Astrocyte of the cerebellum (primary cell): Measurements from ENCODE around the gene CAMTA1.
A peak's percentile ranks its signal among the peaks of the same experiment; 100 is the strongest.

Experiments used
- DNase-seq: peaks from one replicate; pipeline ENCODE4 v3.0.0-alpha.2; 2011; ENCODE audit warnings: low read depth
- H3K4me3 ChIP-seq: 2 replicates; pipeline ENCODE4 v1.5.1; 2011; ENCODE audit warnings: mild to moderate bottlenecking, low read depth, low read length, moderate library complexity
- in situ Hi-C: cut with HindIII; loops from 2 replicates; pipeline ENCODE4 v1.10.0; 2017; ENCODE audit warnings: low sequenced_read_pairs
- TF ChIP-seq, protein P1 (sequence below): IDR thresholded peaks from 2 replicates; pipeline ENCODE4 v1.5.1; 2012; ENCODE audit warnings: low read length, low read depth, moderate library complexity, mild to moderate bottlenecking; ENCODE audit errors: missing control alignments

The CAMTA1 gene

DNA sequence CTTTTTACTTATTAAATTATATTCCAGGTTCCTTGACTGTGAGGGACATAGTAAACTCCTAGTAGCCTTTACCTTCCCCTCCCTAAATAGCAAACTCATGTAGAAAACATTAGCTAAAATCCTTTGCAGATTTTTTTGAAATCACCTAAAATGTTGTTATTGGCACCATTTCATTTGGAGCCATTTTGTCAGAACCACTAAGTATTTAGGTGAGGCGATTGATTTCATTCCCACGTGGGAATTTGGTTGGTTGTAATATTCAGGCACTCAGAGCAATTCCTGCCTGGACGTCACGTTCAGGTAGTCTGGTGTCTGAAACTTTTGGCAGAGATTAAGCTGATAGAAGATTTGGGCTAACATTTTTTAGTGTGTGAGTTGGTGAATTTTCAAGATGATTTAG is 84.3 kb downstream of the CAMTA1 start:
- no peak overlapping the region for H3K4me3 ChIP-seq
- DNase-seq: no peak
- in situ Hi-C loops: no loop called here
- TF ChIP-seq, protein P1, sequence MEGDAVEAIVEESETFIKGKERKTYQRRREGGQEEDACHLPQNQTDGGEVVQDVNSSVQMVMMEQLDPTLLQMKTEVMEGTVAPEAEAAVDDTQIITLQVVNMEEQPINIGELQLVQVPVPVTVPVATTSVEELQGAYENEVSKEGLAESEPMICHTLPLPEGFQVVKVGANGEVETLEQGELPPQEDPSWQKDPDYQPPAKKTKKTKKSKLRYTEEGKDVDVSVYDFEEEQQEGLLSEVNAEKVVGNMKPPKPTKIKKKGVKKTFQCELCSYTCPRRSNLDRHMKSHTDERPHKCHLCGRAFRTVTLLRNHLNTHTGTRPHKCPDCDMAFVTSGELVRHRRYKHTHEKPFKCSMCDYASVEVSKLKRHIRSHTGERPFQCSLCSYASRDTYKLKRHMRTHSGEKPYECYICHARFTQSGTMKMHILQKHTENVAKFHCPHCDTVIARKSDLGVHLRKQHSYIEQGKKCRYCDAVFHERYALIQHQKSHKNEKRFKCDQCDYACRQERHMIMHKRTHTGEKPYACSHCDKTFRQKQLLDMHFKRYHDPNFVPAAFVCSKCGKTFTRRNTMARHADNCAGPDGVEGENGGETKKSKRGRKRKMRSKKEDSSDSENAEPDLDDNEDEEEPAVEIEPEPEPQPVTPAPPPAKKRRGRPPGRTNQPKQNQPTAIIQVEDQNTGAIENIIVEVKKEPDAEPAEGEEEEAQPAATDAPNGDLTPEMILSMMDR: no peak

DNA sequence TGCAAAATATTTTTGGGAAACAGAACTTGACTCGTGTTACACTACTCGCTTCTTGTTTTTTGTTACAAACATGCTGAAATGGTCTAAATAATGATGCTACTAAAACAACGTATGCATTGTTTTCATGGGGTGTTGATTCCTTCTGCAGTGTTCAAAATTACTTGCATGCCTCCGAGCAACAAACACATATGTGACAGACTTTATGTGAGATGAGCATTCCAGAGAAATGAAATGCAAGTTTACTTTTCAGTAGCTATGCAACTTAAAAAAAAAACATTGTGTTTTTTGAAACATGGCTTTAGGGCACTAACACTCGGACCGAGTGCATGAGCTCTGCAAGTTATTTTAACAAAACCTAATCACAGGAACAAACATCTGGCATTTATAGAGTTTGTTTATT is 84.8 kb downstream of the CAMTA1 start:
- H3K4me3 ChIP-seq: no peak overlapping the region
- in situ Hi-C loops: no loop called here
- TF ChIP-seq, protein P1: no peak
- no peak for DNase-seq

DNA sequence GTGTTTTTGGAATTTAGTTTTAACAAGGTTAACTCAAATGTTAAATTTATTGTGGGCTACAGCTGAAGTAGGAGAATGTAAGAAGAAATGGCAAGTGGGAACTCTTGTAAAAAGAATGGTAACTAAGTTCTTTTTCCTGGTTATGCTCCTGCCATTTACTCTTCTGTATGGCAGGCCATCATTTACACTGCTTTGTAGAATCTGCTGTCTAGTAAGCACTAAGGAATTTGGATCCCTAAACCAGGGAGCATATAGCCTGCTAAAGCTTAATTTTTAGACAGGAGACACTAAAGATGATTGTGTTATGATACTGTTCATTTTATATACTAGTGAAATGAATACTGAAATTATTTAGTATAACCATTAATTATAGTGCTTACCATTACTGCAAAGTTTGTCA is 85.3 kb downstream of the CAMTA1 start:
- TF ChIP-seq, protein P1: no peak
- in situ Hi-C loops: no loop called here
- no peak for DNase-seq
- H3K4me3 ChIP-seq: no peak overlapping the region

DNA sequence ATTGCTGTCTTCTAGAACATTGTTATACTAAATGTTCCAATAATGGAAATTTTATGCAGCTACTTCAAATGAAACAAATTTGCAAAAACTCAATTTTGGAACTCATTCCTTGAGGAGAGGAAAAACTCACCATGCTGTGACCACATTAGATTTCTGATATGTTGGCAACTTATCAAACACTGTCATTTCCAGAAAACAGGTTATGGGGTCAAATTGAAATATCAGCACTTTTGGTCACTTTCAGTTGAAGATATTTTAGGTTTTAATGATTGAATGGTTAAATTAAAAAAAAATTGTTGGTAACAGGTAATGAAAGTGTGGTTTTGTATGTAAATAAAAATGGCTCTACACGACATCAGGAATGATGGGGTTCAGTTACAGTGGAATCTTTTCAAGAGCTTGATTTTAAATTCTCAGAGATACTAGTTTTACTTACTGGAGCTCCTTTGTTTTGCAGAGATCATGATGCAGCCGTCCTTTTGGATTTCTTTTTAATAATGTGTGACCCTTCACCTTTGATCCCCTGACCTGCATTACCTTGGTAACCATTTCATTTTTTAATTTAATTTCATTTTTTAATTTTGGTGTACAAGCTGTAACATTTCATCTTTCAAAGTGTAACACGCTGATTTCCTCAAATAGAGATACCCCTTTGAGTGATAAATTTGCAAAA is 86.2 kb downstream of the CAMTA1 start:
- TF ChIP-seq, protein P1: no peak
- in situ Hi-C loops: no loop called here
- H3K4me3 ChIP-seq: no peak overlapping the region
- no peak for DNase-seq

DNA sequence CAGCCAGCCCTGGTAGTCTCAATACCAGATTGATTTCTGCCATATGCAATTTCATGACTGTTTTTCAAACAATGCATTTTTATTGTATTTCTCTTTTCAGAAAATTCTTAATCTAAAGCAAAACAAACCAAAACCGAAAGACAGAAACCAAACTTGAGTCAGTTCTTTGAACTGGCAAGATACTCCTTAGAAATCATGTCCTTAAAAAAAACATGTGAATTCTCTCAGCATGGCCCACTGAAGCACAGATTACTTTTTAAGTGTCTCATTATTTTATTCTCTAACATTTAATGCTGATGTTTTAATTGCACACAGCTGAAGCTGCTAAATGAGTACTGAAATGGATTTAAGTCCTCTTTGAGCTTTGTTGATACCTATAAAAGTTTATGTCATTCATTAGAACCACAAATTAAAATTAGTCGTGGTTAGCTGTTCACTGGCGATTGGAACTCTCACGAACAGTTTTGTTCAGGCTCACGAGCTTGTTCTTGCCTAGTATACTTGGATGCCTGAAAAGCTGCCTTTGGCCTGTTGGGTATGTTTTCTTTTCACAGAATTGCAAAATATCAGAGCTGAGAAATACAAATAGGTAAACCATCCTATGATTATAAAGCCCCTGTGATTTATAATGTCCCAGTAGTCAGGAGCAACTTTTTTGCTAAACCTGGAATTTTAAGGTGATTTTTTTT is 87.5 kb downstream of the CAMTA1 start:
- TF ChIP-seq, protein P1: no peak
- in situ Hi-C loops: no loop called here
- DNase-seq: peak; percentile 45
- H3K4me3 ChIP-seq: no peak overlapping the region

DNA sequence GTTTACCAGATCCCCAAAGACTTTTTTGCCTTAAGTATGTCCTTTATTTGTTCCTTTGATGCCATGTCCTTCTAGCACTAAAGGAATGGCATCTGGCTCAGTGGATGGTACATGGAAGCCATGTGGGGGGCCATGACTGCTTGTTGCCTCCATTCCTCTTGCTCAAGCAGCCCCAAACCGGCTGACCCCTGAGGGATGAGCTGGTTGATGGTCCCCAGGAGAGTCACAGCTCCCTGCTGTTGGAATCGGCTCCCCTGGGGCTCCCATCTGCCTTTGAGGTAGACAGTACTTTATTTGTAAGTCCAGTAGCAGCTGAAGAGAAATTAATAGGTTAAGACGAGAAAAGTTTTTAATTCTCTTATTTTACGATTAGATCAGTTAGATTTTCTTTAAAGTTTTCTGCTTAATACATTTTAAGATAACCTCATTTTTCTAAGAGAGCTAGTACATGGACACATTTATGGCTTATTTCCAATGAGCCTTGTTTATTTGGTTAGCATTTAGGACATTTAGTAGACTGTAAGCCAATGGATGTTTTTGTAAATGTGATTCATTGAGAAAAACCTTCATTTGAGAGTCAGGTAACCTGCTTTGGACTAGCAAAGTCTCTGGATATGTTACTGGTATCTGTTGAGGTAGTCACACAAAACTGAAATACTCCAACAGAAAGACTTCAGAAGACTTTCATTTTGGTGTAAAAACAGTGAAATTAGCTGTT is 88.2 kb downstream of the CAMTA1 start:
- TF ChIP-seq, protein P1: no peak
- DNase-seq: no peak
- no peak overlapping the region for H3K4me3 ChIP-seq
- in situ Hi-C loops: no loop called here
